ENCODE data around the gene CRELD1.

The CRELD1 gene

DNA sequence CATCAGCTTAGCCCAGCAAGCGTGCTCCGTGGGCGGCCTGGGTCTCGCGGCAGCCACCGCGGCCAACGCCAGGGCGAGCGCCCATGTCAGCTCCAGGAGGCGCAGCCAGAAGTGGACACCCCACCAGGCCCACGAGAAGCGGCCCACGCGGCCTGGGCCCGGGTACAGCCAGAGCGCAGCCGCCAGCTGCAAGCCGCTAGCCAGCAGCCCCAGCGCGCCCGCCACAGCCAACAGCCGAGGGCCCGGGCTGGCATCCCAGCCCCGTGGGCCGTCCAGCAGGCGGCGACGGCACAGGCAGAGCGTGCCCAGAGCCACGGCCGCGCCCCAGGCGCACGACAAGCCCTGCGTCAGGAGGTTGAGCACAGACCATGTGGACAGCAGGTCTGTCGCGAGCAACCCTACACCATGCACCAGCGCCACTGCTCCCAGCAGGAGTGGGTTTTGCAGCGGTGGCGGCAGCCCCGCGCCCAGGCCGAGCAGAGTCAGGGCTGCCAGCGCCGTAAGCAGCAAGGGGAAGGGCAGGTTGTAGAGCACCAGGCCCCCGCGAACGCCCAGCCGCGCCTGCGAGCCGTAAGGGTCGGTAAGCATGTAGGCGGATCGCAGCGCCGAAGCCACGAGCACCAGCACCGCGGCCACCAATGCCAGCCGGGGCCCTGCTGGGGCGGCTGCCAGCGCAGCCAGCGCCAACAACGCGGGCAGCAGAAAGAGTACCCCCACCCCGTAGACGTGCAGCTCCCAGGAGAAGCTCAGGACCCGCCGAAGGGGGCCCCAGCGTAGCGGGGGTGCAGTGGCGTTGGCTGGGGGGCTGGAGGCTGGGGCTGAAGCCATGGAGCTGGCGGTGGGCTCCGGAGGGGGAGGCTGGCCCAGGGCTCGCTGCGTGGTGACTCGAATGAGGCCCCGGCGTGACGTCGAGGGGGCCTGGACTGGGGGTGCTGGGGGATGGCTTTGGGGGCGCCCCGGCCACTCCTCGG is 13.7 kb downstream of the CRELD1 start:
- TF ChIP-seq, protein P1, sequence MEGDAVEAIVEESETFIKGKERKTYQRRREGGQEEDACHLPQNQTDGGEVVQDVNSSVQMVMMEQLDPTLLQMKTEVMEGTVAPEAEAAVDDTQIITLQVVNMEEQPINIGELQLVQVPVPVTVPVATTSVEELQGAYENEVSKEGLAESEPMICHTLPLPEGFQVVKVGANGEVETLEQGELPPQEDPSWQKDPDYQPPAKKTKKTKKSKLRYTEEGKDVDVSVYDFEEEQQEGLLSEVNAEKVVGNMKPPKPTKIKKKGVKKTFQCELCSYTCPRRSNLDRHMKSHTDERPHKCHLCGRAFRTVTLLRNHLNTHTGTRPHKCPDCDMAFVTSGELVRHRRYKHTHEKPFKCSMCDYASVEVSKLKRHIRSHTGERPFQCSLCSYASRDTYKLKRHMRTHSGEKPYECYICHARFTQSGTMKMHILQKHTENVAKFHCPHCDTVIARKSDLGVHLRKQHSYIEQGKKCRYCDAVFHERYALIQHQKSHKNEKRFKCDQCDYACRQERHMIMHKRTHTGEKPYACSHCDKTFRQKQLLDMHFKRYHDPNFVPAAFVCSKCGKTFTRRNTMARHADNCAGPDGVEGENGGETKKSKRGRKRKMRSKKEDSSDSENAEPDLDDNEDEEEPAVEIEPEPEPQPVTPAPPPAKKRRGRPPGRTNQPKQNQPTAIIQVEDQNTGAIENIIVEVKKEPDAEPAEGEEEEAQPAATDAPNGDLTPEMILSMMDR (IDR thresholded peaks at IDR 0.05; ENCODE audit: extremely low read depth, missing control alignments) = no peak
- peak; percentile 20 for DNase-seq (ENCODE audit: low spot score)

DNA sequence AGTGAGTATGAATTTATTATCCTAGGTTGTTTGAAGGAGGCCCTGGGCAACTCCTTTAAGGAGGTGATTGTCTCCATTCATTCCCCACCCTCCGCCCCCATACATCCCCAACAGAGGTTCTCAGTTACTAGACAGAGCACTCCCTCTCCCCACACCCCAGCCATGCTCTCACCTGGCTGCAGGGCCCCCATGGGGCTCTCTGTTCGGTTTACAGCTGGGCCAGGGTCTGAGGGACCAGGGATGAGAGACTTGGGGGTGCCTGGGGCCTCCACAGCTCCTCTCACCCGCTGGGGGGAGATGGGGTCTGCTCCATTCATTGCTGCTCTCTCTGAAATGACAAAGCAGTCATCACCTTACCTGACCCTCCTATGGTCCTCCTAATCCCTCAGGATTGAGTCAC is 15.0 kb downstream of the CRELD1 start:
- DNase-seq (ENCODE audit: low spot score) = peak; percentile 16
- TF ChIP-seq, protein P1 (IDR thresholded peaks at IDR 0.05; ENCODE audit: extremely low read depth, missing control alignments) = no peak

DNA sequence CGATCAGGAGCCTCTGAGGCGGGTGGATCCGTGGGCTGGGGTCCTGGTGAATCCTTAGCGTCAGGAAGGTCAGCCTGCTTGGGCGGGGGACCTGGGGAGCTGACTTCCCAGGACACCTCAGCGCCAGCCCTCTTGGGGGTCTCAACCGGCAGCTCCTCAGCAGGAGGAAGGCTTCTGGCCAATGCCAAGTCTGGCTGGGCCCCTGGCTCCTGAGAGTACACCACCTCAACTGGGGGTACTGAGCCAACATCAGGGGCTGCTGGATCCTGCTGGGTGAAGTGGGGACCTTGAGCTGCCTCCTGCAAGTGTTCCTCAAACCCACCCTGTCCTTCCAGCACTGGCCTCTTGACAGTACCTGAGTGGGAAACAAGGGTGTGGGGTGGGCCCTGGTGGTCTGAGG is 15.5 kb downstream of the CRELD1 start:
- TF ChIP-seq, protein P1 (IDR thresholded peaks at IDR 0.05; ENCODE audit: extremely low read depth, missing control alignments) = no peak
- DNase-seq (ENCODE audit: low spot score) = peak; percentile 12

DNA sequence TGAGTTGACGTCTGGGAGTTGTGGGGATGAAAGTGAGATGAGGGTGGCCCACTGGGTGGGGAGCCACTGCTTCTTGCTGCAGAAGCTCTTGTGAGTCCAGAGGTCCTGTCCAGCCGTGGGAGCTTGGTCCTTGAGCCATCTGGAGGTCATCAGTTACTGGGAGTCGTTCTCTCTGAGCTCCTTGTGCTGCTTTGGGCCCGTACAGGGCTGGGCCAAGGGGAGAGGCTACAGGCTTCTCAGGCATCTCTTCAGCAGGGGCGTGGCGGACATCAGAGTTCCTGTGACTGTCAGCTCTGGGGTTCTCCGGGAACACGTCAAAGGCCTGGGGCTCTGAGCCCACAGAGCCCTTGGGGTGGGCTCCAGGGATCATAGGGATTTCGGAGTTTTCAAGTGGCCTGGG is 16.0 kb downstream of the CRELD1 start:
- TF ChIP-seq, protein P1 (IDR thresholded peaks at IDR 0.05; ENCODE audit: extremely low read depth, missing control alignments) = no peak

DNA sequence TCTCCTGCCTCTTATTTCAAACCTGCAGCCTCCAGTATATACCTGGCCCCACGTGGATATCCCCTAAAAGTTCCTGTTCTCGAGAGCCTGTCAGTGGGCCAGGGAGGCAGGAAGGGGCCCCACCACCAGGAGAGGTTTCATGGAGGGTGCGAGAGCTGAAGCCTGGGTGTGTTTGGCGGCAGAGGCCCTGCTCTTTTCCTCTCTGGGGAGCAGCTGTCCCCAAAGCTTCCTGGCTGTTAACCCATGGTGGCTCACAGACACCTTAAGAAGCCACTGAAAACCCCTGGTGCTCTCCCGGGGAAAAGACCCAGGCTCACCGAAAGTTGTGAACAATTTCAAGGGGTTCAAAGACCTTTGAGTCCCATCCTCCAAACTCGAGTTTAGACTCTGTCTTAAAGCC is 17.5 kb downstream of the CRELD1 start:
- TF ChIP-seq, protein P1 (IDR thresholded peaks at IDR 0.05; ENCODE audit: extremely low read depth, missing control alignments) = no peak
- DNase-seq (ENCODE audit: low spot score) = peak; percentile 82

More for the DNA sequence above, 16.0 kb downstream of the CRELD1 start:
- DNase-seq (ENCODE audit: low spot score) = peak; percentile 20

DNA sequence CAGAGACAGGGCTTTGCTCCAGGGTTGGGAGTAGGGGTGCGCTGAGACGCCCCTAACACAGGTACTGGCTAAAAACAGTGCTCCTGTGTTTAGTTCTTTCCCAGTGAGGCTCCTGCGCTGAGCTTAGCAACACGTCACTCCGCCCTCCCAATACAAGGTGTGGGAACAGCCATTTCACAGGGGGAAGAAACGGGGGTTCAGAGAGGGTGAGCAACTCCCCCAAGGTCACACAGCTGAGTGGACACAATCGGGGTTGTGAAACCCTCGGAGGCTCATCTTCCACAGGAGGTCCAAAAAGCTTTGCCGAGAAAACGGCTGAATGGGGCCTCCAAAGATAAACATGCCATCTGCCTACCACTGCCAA is 17.9 kb downstream of the CRELD1 start:
- peak; percentile 56 for DNase-seq (ENCODE audit: low spot score)
- TF ChIP-seq, protein P1 (IDR thresholded peaks at IDR 0.05; ENCODE audit: extremely low read depth, missing control alignments) = no peak

DNA sequence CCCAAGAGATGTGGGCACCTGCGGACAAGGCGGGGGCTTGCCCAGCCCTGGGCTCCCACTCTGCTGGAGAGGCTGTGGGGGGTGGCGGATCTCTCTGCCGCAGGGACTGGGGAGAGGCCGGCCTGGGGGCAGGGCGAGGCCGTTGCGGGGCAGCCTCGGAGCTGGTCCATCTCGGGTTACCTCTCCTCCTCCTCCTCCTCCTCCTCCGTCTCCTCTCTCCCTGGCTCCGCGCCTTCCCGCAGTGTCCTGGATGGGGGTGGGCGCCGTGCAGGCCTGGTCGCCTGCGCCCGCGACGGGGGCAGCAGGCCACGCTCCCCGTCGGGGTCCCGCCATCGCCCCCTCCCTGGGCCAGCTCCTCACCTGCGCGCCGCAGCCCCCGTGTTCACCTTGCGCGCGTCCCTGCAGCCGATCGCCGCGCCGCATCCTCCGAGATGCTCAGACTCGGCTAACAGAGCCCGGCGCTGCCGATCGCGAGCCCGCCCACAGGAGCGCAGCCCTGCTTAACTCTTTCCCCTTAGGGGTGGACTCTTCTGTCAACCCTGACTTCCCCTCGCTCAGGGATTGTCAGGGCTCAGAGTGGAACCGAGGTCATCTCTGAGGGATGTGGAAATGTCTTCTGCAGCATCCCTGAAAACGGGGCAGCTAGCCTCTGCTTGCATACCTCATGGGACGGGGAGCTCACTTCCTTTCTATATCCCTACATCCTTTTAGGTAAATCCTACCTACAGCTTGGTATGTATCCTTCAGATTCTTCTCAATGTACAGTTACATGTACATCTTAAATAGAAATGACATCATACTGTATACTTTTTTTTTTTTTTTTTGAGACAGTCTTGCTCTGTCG is 18.6 kb downstream of the CRELD1 start, which contains the start of gene PRRT3:
PRRT3 (minus strand) TSS at position 447 of the 844 bp plus-strand sequence. CDS start 2,293 bp downstream, outside the sequence.
- TF ChIP-seq, protein P1 (IDR thresholded peaks at IDR 0.05; ENCODE audit: extremely low read depth, missing control alignments) = no peak
- peak; percentile 86 for DNase-seq (ENCODE audit: low spot score)
